Activated CD4-positive, alpha-beta T cell treated with anti-CD3 and anti-CD28 coated beads for 1 hour (primary cell): ENCODE data around the gene PFN4.

Source experiments
- DNase-seq: peaks from one replicate; pipeline ENCODE4 v3.0.0-alpha.2; 2020

The PFN4 gene

DNA sequence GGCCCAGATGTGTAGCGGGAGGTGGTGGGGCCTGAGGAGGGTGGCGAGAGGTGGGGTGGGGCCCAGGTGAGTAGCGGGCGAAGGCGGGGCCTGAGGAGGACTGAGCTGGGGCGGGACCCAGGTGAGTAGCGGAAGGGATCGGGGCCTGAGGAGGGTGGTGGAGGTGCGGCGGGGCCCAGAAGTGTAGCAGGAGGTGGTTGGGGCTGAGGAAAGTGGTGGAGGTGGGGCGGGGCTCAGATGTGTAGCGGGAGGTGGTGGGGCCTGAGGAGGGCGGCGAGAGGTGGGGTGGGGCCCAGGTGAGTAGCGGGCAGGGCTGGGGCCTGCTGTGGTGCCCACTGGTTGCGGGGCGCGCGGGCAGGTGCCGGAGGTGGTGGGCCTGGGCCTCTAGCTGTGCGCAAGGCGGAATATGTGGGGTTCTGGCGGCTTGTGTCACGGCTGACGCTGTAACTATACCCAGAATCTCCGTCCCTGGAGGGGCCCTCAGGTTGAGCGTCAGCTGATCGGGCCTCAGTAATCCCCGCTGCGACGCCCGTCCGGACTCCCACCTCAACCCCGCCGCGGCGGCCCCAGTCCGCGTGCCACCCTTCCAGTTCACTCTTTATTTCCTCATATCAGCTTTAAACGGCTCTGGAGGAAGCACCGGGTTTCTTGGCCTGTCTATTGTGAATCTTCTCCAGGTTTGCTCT, 46.1 kb downstream of the PFN4 start:
- no peak for DNase-seq

DNA sequence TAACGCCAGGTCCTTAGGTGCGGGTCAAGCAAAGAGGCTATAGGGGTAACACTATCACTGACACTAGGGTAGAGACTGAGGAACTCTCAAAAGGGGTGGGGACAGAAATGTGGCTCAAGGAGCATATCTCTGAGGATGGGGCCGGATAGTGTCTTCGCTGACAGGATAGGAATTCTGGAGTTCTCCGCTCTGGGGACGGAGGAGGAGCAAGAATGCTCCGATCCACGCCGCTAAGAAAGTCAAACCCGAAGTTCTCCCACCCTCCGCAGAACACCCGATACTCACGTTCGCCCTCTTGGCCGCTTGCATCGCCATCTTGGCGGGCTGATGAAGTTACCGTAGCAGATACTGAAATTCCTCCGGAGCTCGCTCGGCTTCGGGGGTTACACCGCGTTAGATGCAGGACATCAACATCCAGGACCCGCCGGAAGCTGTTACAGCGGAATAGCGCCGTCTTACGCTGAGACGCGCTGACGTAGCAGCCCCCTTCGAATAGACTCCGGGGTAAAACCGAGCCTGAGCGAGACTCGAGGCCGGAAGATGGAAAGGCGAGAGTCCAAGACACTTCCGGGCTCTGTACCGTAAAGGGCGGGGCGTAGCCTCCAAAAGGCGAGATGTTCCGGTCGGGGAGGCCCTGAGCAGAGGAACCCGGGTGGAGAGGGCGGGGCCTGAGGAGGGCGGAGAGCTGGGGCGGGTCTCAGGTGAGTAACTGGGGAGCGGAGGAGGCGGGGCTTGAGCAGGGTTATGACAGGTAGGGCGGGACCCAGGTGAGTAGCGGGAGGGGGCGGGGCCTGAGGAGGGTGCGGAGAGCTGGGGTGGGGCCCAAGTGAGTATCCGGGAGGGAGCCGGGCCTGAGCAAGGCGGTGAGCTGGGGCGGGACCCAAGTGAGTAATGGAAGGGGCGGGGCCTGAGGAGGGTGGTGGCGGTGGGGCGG, 47.0 kb downstream of the PFN4 start, which contains the start of gene SF3B6:
Gene SF3B6 (minus strand): TSS at position 412 of the 934 bp plus-strand sequence. CDS start 97 bp downstream, at position 315.
- DNase-seq = peak; percentile 99

DNA sequence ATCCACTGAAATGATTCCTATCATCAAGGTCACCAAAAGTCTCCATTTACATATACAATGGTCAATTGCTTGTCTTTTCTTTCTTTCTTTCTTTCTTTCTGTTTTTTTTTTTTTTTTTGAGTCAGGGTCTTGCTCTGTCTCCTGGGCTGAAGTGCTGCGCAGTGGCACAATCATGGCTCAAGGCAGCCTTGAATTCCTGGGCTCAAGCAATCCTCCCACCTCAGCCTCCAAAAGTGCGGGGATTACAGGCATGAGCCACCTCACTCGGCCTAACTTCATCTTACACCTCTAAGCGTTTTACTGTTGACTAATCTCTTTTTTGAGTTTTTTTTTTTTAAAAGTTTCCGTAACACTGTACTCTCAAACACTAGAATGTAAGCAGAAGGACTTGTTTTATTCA, 47.9 kb downstream of the PFN4 start:
- DNase-seq = no peak

DNA sequence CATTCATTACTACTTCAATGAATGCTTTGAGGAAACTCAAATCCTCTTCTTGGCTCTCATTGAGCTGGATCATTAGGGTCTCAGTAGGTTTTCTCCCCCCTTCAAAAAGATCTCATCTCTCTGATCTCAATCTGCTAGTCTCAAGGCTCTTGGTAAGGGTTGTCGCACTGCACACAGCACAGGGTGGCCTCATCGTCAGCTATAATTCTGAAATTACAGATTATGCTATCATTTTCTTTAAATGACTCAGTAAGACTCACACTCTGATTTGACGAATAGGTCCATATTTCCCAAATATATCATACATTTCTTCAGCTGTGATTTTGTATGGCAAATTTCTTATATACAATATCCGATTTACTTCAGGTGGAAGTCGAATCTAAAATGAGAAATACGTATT, 49.3 kb downstream of the PFN4 start:
- DNase-seq = no peak

DNA sequence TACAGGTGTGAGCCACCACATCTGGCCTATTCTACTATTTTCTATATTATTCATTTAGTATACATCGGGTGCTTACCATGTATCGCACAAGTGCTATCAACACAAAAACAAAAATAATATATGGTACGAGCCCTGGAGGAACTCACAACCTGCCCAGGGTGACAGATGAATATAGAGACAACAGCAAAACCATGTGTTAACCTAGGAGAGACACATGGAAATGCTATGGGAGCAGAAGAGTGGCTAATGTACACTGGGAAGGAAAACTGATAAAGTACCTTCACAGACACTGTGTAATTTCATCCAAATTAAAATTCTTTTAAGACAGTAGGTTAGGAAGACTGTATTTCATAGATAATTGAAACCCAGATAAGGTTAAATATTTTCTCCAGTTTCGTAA, 50.9 kb downstream of the PFN4 start:
- no peak for DNase-seq

DNA sequence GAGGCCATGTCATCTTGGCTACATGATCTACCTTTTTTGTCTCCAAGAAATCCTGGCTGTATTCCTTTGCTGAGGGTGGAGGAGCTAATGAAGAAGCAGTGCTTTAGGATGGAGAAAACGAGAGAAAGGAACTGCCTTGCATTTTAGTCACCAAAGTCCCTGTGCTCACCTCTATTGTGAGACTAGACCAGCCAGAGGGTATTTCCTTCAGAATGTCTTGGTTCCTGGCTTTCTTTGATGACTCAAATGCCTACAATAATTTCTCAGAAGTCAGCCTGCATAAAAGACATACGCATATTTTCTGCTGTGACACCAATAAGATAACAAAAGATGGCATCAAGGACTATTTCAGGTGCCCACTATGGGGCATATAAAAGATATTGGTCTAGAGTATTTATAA, 57.8 kb downstream of the PFN4 start:
- DNase-seq = no peak
